PC-9 (cell line): ENCODE data around the gene OR8D4.

ENCODE experiments used
- CTCF ChIP-seq: fragments of 200-600 bp; sonication (generic); conservative IDR thresholded peaks from 2 replicates; pipeline ENCODE4 v1.6.1; 2017; ENCODE audit warnings: mixed run types, antibody characterized with exemption, mild to moderate bottlenecking, moderate library complexity
- EZH2 ChIP-seq: fragments of 200-600 bp; sonication (generic); IDR thresholded peaks from 2 replicates; pipeline ENCODE4 v1.8.0; 2017; ENCODE audit warnings: antibody characterized with exemption, low read depth

- TF ChIP-seq EZH2 (no peak), CTCF (no peak)
Observed at GRCh38 chr11:123904932-123905331, 3.0 kb downstream of the OR8D4 start.
